Progenitor cell of endocrine pancreas (in vitro differentiated cells): ENCODE measurements around the gene RNF113B. TPM values are rescaled to one million over a fixed set of nuclear protein-coding genes. Genes with fewer than 3 reads are reported as not detected.

ENCODE experiments used
- DNase-seq: peaks from one replicate; pipeline ENCODE4 v3.0.0; 2021; ENCODE audit warnings: low spot score; ENCODE audit not compliant: unreplicated experiment
- H3K27ac Mint-ChIP-seq: 2 replicates; pipeline ENCODE4 v1.8.0; 2021; ENCODE audit warnings: mild to moderate bottlenecking, moderate library complexity, mixed read lengths
- H3K27me3 Mint-ChIP-seq: 2 replicates; pipeline ENCODE4 v1.8.0; 2021; ENCODE audit warnings: mixed read lengths
- H3K36me3 Mint-ChIP-seq: 2 replicates; pipeline ENCODE4 v1.8.0; 2022; ENCODE audit warnings: mixed read lengths; ENCODE audit not compliant: insufficient read depth
- H3K4me1 Mint-ChIP-seq: 2 replicates; pipeline ENCODE4 v1.8.0; 2021; ENCODE audit warnings: low read depth, mixed read lengths
- H3K4me3 Mint-ChIP-seq: 2 replicates; pipeline ENCODE4 v1.8.0; 2021; ENCODE audit warnings: low read depth, mild to moderate bottlenecking, moderate library complexity, mixed read lengths
- H3K9me3 Mint-ChIP-seq: 2 replicates; pipeline ENCODE4 v1.8.0; 2021; ENCODE audit warnings: low read depth, mixed read lengths
- total RNA-seq: library from RNA; stranded (reverse); gene quantifications from 2 replicates; pipeline ENCODE4 v1.2.1, GENCODE V29; 2021
- TF ChIP-seq, protein P1 (sequence below): fragments of 200-600 bp; sonication (generic); IDR thresholded peaks from one replicate; pipeline ENCODE4 v1.5.0; 2021; ENCODE audit warnings: antibody characterized with exemption, mild to moderate bottlenecking; ENCODE audit not compliant: unreplicated experiment

The RNF113B gene
- total RNA-seq, 1 donor from 2014 or later = not detected

DNA sequence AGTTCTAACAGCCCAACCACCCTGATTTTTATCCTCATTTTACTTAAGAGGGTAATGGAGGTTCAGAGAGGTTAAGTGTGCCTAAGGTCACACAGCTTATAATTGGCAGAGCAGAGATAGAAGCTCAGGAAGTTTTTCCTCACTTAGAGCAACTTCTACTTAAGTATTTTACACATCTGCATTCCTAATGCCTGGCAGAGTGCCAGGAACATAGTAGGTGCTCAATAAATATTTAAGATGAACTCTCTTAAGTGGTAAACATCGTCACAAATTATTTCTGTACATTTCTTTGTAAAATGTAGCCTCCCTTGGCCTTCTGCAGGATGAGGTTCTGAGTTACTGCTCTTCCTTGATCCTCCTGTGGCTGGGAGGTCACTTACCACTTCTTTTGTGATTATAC is 19.5 kb downstream of the RNF113B start:
- Mint-ChIP-seq H3K4me1 (peaks cover 24% of the 10 kb centered on the region), H3K9me3 (peaks cover 2% of the 10 kb centered on the region), H3K4me3 (no peak overlapping the region), H3K27me3 (no peaks in the 10 kb centered on the region), H3K27ac (no peak overlapping the region), H3K36me3 (peaks cover 22% of the 10 kb centered on the region)
- TF ChIP-seq, protein P1, sequence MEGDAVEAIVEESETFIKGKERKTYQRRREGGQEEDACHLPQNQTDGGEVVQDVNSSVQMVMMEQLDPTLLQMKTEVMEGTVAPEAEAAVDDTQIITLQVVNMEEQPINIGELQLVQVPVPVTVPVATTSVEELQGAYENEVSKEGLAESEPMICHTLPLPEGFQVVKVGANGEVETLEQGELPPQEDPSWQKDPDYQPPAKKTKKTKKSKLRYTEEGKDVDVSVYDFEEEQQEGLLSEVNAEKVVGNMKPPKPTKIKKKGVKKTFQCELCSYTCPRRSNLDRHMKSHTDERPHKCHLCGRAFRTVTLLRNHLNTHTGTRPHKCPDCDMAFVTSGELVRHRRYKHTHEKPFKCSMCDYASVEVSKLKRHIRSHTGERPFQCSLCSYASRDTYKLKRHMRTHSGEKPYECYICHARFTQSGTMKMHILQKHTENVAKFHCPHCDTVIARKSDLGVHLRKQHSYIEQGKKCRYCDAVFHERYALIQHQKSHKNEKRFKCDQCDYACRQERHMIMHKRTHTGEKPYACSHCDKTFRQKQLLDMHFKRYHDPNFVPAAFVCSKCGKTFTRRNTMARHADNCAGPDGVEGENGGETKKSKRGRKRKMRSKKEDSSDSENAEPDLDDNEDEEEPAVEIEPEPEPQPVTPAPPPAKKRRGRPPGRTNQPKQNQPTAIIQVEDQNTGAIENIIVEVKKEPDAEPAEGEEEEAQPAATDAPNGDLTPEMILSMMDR = no peak
- DNase-seq = no peak

GRCh38 chr13:98157188-98157587 is 19.9 kb downstream of the RNF113B start:
- Mint-ChIP-seq H3K27me3 (no peaks in the 10 kb centered on the region), H3K27ac (peak overlapping the region; percentile 51), H3K4me3 (no peak overlapping the region), H3K36me3 (peaks cover 21% of the 10 kb centered on the region), H3K4me1 (peaks cover 24% of the 10 kb centered on the region), H3K9me3 (no peaks in the 10 kb centered on the region)
- no peak for DNase-seq
- TF ChIP-seq, protein P1 = no peak

DNA sequence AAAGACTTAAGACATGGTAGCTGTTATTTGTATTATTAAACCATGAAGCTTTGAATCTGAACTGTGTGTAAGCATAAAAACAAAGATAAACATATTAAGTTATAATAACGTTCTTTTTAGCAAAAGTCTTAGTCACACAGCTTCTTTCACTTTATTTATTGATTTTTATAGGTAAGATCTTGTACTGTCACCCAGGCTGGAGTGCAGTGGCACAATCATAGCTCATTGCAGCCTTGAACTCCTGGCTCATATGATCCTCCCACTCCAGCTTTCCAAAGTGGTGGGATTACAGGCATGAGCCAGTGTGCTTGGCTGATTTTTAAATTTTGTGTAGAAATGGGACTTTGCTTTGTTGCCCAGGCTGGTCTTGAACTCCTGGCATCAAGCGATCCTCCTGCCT is 20.8 kb downstream of the RNF113B start:
- Mint-ChIP-seq H3K9me3 (no peaks in the 10 kb centered on the region), H3K4me3 (no peak overlapping the region), H3K4me1 (peaks cover 23% of the 10 kb centered on the region), H3K27ac (no peak overlapping the region), H3K27me3 (no peaks in the 10 kb centered on the region), H3K36me3 (peaks cover 15% of the 10 kb centered on the region)
- TF ChIP-seq, protein P1 = no peak
- no peak for DNase-seq

GRCh38 chr13:98155475-98156109 is 21.5 kb downstream of the RNF113B start:
- H3K4me3 Mint-ChIP-seq = no peak overlapping the region
- TF ChIP-seq, protein P1 = no peak
- no peaks in the 10 kb centered on the region for H3K27me3 Mint-ChIP-seq
- H3K9me3 Mint-ChIP-seq = no peaks in the 10 kb centered on the region
- DNase-seq = no peak
- peaks cover 16% of the 10 kb centered on the region for H3K36me3 Mint-ChIP-seq
- H3K4me1 Mint-ChIP-seq = peaks cover 29% of the 10 kb centered on the region
- no peak overlapping the region for H3K27ac Mint-ChIP-seq

DNA sequence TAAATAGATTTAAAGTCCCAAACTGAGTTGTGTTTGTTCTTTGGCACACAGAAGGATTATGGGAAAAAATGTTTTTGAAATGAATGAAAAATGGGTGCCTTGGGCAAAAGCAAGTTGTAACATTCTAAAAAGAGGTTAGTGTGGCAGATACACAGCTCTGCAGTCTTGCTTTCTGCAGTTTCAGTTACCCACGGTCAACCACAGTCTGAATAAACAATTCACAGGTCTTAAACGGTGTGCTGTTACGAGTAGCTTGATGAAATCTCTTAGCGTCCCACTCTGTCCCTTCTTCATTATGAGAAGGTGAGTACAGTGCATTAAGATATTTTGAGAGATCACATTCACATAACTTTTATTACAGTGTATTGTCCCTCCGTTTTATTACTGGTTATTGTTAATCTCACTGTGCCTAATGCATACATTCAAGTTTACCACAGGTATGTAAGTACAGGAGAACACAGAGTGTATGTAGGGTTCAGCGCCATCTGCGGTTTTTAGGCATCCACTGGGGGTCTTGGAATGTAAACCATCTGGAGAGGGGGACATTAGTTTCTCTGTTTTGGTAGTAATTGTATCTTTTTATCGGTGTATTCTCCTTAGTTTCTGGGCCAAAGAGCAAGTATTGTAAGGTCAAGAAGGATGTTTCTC is 26.1 kb downstream of the RNF113B start:
- no peak overlapping the region for H3K27ac Mint-ChIP-seq
- TF ChIP-seq, protein P1 = no peak
- H3K9me3 Mint-ChIP-seq = no peaks in the 10 kb centered on the region

More for the DNA sequence above, 26.1 kb downstream of the RNF113B start:
- Mint-ChIP-seq H3K4me1 (peaks cover 41% of the 10 kb centered on the region), H3K27me3 (no peaks in the 10 kb centered on the region), H3K4me3 (no peak overlapping the region), H3K36me3 (peaks cover 16% of the 10 kb centered on the region)
- DNase-seq = no peak
